Calu3 (cell line): ENCODE data around the gene PRKG2. TPM values are rescaled to one million over a fixed set of nuclear protein-coding genes. Genes with fewer than 3 reads are reported as not detected.

ENCODE experiments used
- BruUV-seq: library from RNA; stranded (reverse); fragments of 400-500 nt; replicated peaks from 2 replicates; lab custom pipeline; 2021; lab: Mats Ljungman, UMichigan
- CTCF ChIA-PET: fragments of 300-600 bp; sonication (Branson Sonifier 250); formaldehyde crosslinking; loops from one replicate; lab custom pipeline; 2022; ENCODE audit warnings: antibody characterized with exemption; lab: Charles Lee
- DNase-seq: peaks from one replicate; pipeline ENCODE4 v3.0.0; 2022
- H3K27ac Mint-ChIP-seq: one replicate; pipeline ENCODE4 v1.8.0; 2022; ENCODE audit warnings: mixed read lengths; ENCODE audit not compliant: unreplicated experiment
- H3K27me3 Mint-ChIP-seq: one replicate; pipeline ENCODE4 v1.8.0; 2022; ENCODE audit warnings: mixed read lengths; ENCODE audit not compliant: unreplicated experiment
- H3K36me3 Mint-ChIP-seq: one replicate; pipeline ENCODE4 v1.8.0; 2022; ENCODE audit warnings: mild to moderate bottlenecking, moderate library complexity, mixed read lengths; ENCODE audit not compliant: insufficient read depth, unreplicated experiment
- H3K4me1 Mint-ChIP-seq: one replicate; pipeline ENCODE4 v1.8.0; 2022; ENCODE audit warnings: mild to moderate bottlenecking, low read depth, mixed read lengths; ENCODE audit not compliant: unreplicated experiment
- H3K4me3 Mint-ChIP-seq: one replicate; pipeline ENCODE4 v1.8.0; 2022; ENCODE audit warnings: mild to moderate bottlenecking, low read depth, moderate library complexity, mixed read lengths; ENCODE audit not compliant: unreplicated experiment
- H3K9me3 Mint-ChIP-seq: one replicate; pipeline ENCODE4 v1.8.0; 2022; ENCODE audit warnings: low read depth, mixed read lengths; ENCODE audit not compliant: unreplicated experiment
- CTCF ChIP-seq: fragments of 200-600 bp; IDR thresholded peaks from one replicate; pipeline ENCODE4 v1.8.0; 2022; ENCODE audit warnings: antibody characterized with exemption; ENCODE audit not compliant: unreplicated experiment
- intact Hi-C: fragments of 100-400 bp; cut with micrococcal nuclease; formaldehyde crosslinking; loops from one replicate; pipeline ENCODE4 v1.10.0; 2022; ENCODE audit not compliant: unreplicated experiment
- total RNA-seq: library from RNA; stranded (reverse); gene quantifications from 2 replicates; pipeline ENCODE4 v1.2.3, GENCODE V29; 2022

Gene PRKG2
- total RNA-seq, 1 experiment from 2014 or later = 0.76 TPM

- CTCF ChIA-PET = no interaction called here
- intact Hi-C loops = no loop called here
- H3K4me3 Mint-ChIP-seq = no peak overlapping the region
- no peak overlapping the region for H3K27ac Mint-ChIP-seq
- no peaks in the 10 kb centered on the region for H3K9me3 Mint-ChIP-seq
- H3K27me3 Mint-ChIP-seq = no peaks in the 10 kb centered on the region
- no peaks in the 10 kb centered on the region for H3K4me1 Mint-ChIP-seq
- no peak for DNase-seq
- no peaks in the 10 kb centered on the region for H3K36me3 Mint-ChIP-seq
- TF ChIP-seq CTCF = no peak
- no TSS peak for BruUV-seq
These were observed 10.5 kb downstream of the PRKG2 start for GRCh38 chr4:81204571-81204970.

DNA sequence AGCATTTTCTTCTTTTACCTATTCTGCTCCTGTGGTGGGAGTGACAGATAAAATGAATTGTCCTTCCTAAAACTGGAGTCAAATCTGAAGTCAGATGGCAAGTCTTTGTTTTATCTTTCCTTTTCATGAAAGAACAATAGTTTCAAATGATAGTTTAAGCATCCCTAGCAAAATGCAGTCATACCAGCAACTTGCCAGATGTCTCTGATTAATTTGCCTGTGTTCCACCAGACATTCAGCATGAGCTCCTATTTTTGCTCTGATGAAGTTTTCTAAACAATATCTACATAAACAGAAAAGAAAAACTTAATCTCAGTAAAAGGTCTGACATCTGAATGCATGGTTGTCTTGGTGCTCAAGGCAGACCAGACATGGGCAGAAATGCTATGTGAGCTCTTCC is 15.2 kb downstream of the PRKG2 start:
- Mint-ChIP-seq H3K4me1 (no peaks in the 10 kb centered on the region), H3K27me3 (no peaks in the 10 kb centered on the region), H3K9me3 (no peaks in the 10 kb centered on the region), H3K4me3 (no peak overlapping the region), H3K27ac (no peak overlapping the region), H3K36me3 (no peaks in the 10 kb centered on the region)
- CTCF ChIA-PET = no interaction called here
- TF ChIP-seq CTCF = no peak
- BruUV-seq = no TSS peak
- DNase-seq = no peak
- intact Hi-C loops = no loop called here

DNA sequence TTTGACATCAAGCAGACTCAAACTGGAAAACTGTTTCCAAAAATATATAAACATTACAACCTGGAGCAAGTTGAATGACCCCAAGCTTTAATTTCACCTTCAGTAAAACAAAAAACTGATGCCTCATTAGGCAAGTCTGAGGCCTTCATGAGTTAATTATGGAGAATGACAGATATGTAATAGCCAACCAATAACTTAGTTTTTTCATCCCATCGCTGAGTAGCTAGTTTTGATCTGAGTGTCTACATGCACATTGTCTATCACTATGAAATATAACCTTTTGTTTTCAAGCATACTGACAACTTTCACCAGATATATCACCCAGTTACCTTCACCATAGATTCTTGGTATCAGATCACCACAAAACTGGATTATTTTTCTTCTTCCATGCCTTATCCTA is 16.4 kb downstream of the PRKG2 start:
- no peak for DNase-seq
- TF ChIP-seq CTCF = no peak
- Mint-ChIP-seq H3K9me3 (no peaks in the 10 kb centered on the region), H3K27me3 (no peaks in the 10 kb centered on the region), H3K4me3 (no peak overlapping the region), H3K27ac (no peak overlapping the region), H3K4me1 (no peaks in the 10 kb centered on the region), H3K36me3 (no peaks in the 10 kb centered on the region)
- CTCF ChIA-PET = no interaction called here
- intact Hi-C loops = no loop called here
- no TSS peak for BruUV-seq

- CTCF ChIA-PET = no interaction called here
- BruUV-seq = no TSS peak
- TF ChIP-seq CTCF = no peak
- no peak for DNase-seq
- Mint-ChIP-seq H3K36me3 (no peaks in the 10 kb centered on the region), H3K4me3 (no peak overlapping the region), H3K9me3 (no peaks in the 10 kb centered on the region), H3K27me3 (no peaks in the 10 kb centered on the region), H3K27ac (no peak overlapping the region), H3K4me1 (no peaks in the 10 kb centered on the region)
- intact Hi-C loops = no loop called here
These were observed 17.0 kb downstream of the PRKG2 start for GRCh38 chr4:81197864-81198524.
